NCI-H2081 treated with DMSO at 0.1 percent for 48 hours (cell line): Measurements from ENCODE around the gene RFC1.
"Not testable (repeated sequence)": the region's sequence is repeated elsewhere in the genome, so short reads cannot be mapped to it uniquely, and the experiment has no call there.

Experiments used
- DNase-seq: peaks from one replicate; lab custom pipeline; 2025; lab: John Stamatoyannopoulos, UW

The RFC1 gene, protein sequence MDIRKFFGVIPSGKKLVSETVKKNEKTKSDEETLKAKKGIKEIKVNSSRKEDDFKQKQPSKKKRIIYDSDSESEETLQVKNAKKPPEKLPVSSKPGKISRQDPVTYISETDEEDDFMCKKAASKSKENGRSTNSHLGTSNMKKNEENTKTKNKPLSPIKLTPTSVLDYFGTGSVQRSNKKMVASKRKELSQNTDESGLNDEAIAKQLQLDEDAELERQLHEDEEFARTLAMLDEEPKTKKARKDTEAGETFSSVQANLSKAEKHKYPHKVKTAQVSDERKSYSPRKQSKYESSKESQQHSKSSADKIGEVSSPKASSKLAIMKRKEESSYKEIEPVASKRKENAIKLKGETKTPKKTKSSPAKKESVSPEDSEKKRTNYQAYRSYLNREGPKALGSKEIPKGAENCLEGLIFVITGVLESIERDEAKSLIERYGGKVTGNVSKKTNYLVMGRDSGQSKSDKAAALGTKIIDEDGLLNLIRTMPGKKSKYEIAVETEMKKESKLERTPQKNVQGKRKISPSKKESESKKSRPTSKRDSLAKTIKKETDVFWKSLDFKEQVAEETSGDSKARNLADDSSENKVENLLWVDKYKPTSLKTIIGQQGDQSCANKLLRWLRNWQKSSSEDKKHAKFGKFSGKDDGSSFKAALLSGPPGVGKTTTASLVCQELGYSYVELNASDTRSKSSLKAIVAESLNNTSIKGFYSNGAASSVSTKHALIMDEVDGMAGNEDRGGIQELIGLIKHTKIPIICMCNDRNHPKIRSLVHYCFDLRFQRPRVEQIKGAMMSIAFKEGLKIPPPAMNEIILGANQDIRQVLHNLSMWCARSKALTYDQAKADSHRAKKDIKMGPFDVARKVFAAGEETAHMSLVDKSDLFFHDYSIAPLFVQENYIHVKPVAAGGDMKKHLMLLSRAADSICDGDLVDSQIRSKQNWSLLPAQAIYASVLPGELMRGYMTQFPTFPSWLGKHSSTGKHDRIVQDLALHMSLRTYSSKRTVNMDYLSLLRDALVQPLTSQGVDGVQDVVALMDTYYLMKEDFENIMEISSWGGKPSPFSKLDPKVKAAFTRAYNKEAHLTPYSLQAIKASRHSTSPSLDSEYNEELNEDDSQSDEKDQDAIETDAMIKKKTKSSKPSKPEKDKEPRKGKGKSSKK

DNA sequence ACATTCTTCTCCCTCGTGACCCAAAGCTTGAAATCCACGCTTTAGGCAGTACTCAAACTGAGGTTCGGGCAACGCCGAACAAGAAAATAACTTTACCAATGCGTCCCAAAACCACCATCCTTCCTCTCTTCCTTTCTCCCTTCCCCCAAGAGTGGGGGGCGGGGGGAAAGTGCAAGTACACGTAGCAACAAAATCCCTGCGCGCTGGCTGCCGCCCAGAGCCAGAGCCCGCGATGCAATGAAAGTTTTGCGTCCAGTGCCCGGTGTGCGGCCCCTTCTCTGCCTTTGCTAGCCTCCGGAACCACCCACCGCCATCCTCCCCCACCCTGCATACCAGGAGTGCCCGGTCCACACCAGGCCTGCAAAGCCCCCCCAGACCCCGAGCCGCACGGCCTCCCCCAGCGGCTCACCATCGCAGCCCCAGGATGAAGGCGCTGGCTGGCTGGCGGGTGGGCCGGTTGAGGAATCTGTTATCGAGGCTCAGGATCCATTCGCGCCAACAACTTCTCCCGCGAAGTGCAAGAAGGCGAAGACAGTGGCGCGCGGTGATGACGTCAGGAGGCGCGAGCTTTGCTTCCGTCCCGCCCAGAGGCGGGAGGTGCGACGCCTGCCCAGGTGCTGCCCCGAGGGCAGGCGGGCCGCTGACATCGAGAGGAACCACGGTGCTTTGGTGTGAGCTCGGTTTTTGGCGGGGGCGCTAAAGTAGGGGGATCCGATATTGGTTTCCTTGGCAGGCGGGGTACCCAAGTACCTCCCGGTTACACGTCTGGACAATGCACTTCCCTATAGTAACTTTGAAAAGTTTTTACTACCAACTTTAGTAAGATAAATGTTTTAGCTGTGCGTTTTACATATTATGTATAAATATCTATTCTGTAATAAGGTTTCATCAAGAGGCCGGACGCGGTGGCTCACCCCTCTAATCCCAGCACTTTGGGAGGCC lies at the start of gene RFC1:
RFC1 (minus strand) TSS at position 533 of the 942 bp plus-strand sequence; CDS start at position 412, 121 bp downstream.
- DNase-seq: peak; percentile 73

DNA sequence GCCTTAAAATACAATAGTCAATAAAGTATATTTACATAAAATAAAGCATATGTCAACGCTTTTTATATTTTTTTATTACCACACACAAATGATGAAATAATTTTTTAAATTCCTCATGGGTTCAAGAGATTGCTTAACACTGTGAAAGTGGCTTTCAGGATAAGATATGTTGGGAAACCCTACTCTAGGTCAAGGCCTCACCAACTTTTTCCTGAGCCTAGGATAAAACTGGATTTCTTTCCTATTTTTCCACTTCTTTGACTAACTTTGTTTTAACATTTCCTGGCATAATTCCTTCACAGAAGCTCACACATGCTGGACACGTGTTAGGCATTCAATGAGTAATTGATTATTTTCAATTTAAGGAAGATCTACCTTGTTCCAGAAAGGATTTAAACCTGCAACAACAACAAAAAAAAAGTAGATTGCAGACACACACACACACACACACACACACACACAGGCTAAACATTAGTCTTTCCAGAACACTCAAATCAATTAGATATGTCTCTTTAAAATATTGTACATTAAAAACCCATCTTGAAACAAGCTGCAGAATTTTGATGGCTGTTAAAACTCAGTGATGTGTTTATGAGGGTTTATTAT lies 49.6 kb upstream of the RFC1 start:
- no peak for DNase-seq

DNA sequence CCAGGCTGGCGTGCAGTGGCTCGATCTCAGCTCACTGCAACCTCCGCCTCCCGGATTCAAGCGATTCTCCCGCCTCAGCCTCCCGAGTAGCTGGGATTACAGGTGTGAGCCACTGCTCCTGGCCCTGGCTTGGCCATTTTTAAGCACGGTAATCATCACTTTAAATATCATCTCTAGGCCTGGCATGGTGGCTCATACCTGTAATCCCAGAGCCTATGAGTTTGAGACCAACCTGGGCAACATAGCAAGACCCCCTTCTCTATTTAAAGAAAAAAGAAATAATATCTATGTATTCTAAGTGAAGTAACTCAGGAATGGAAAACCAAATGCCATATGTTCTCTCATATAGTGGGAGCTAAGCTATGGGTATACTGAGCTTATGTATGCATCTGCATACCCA lies 45.4 kb upstream of the RFC1 start:
- not testable (repeated sequence) for DNase-seq

DNA sequence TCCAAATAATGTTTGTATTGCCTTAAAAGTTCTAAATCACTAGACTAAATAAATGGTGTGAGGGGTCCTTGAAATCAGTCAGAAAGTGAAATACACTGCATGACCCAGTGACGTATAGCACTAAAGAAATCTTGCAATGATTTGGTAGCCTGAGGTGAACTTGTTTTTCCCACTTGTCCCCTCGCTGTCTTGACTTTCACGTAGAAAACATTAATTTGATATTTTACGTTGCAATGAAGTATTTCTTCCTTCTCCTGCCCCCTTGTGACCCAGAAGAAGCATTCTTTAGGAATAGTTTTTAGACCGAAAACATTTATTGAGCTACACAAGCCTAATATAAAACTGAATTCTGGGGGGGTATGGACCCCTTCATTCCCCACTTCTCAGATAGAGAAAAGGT lies 44.3 kb upstream of the RFC1 start:
- no peak for DNase-seq

DNA sequence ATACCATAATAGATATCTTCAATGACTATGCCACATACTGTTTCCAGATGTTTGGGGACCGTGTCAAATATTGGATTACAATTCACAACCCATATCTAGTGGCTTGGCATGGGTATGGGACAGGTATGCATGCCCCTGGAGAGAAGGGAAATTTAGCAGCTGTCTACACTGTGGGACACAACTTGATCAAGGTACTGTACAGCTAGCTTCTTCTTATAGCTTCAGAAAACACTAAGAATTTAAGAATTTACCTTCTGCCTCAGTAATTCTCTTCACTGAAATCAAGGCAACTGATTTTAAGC lies 41.4 kb upstream of the RFC1 start:
- DNase-seq: no peak

- no peak for DNase-seq
Measured at GRCh38 chr4:39406763-39407583, 40.8 kb upstream of the RFC1 start, which contains the start of gene KLB. Gene KLB (plus strand): TSS chr4:39406930. CDS start chr4:39406950, 20 bp downstream.

DNA sequence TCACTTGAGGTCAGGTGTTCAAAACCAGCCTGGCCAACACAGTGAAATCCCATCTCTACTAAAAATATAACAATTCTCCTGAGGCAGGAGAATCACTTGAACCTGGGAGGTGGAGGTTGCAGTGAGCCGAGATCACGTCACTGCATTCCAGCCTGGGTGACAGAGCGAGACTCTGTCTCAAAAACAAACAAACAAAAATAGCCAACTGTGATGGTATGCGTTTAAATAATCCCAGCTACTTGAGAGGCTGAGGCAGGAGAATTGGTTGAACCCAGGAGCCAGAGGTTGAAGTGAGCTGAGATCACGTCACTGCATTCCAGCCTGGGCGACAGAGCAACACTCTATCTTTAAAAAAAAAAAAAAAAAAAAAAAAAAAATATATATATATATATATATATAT lies 35.5 kb upstream of the RFC1 start:
- not testable (repeated sequence) for DNase-seq

DNA sequence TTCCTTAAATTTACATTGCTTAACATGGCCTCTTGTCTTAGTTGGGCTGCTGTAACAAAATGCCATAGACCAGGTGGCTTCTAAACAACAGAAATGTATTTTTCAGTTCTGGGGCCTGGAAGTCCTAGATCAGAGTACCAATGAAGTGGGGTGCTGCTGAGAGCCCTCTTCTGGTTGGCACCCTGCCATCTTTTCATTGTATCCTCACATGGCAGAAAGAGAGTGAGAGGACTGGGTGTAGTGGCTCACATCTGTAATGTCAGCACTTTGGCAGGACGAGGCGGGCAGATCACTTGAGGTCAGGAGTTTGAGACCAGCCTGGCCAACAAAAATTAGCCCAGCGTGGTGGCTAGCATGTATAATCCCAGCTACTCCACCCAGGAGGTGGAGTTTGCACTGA lies 28.5 kb upstream of the RFC1 start:
- no peak for DNase-seq

GRCh38 chr4:39390603-39391002 lies 24.4 kb upstream of the RFC1 start:
- no peak for DNase-seq

DNA sequence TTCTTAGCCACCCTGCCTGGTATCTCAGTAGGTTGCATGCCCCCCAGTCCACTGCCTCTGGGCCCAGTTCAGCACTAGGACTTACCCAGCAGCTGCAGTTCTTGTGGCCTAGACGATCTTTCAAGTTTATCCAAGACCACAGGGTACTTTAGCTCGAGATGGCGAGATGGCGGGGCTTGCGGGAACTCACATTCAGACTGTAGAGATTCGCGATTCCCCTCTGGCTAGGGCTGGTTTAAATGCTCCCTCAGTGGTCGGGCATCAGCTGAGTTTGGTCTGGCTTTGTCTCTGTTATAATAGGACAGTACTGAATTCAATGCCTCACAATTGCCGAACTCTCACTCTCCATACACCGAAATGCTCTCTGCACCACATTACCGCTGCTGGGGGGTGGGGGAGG lies 18.4 kb upstream of the RFC1 start:
- no peak for DNase-seq

DNA sequence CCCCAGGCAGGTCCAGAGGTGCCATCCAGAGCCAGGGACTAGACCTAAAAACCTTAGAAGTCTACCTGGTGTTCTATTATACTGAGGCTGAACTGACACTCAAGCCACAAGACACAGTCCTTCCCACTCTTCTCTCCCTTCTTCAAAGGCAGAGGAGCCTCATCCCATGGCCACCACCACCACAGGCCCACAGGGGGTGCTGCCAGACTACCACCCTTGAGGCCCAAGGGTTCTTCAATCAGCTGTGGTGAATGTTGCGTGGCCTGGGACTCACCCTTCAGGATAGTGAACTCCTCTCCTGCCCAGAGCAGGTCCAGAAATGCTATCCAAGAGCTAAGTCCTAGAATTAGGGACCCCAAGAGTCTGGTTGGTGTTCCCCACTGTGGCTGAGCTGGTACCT lies 17.5 kb upstream of the RFC1 start:
- DNase-seq: no peak

- DNase-seq: no peak
Measured at GRCh38 chr4:39375478-39375877, 9.3 kb upstream of the RFC1 start.

GRCh38 chr4:39371209-39371608 lies 5.0 kb upstream of the RFC1 start:
- not testable (repeated sequence) for DNase-seq

GRCh38 chr4:39369301-39369700 lies 3.1 kb upstream of the RFC1 start:
- DNase-seq: no peak

- no peak for DNase-seq
Measured at GRCh38 chr4:39367166-39367565, 1.0 kb upstream of the RFC1 start.

DNA sequence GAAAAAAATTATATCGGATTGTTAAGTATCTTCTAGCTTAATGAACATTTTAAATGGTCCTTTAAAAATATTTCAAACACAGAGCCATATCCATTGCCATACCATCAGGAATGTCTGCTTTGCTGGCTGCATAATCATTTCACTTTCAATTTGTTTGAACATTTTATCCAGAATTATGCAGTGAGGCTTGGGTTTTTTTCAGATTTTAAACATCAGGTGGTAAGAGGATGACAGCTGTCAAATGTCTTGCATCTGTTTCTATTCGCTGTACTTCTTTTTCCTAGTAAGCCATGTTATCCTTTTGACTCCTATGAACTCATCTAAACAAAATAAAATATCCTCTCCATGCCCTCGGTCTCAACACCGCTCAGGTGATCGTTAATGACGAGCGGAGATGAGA lies 802 bp downstream of the RFC1 start:
- no peak for DNase-seq

DNA sequence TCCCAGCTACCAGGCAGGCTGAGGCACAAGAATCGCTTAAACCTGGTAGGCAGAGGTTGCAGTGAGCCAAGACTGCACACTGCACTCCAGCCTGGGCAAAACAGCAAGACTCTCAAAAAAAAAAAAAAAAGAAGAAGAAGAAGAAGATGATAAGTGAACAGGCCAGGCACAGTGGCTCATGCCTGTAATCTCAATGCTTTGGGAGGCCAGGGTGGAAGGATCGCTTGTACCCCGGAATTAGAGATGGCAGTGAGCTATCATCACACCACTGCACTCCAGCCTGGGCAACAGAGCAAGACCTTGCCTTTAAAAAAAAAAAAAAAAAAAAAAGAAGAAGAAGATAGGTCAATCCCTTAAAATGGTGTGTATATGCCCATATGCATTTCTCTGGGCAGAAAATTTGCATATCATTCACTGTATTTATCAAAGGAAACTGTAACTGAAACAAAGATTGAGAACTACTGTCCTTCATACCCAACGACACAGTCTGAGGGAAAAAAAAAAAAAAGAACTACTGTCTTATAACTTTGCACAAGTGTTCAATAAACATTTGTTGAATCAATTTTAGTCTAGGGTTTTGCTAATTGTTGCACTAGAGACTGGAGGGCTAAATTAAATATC lies 2.3 kb downstream of the RFC1 start:
- DNase-seq: no peak

- no peak for DNase-seq
Measured at GRCh38 chr4:39362827-39363226, 3.3 kb downstream of the RFC1 start.

DNA sequence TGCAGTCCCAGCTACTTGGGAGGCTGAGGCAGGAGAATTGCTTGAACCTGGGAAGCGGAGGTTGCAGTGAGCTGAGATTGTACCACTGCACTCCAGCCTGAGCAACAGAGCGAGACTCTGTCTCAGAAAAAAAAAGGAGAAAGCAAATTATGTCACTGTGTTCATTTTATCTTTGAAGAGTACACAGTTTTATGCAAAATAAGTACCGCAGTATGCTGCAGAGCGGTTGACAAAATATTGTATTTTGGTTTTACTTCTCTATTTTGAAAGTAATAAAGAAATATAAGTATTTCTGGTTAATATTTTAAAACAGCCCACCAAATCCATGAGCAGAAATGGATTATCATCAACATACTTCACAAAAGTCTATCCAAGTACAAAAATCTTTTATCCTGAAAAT lies 5.6 kb downstream of the RFC1 start:
- DNase-seq: not testable (repeated sequence)

DNA sequence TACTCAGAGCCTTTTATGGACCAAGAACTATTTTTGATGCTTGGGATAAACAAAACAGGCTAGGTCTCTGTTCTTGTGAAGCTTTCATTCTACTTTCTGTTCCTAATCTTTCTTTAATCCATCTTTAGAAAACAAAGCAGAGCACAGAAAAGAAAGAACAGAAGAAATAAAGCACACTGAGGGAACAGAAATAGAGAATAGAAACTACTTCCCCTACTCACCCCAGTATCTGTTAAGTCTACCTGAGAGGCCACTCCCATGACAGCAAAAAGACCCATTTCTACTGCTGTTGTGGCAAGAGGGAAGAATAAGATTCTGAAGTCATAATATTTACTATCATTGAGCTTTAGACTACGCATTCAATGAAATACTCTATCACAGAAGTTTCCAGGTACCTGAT lies 9.2 kb downstream of the RFC1 start:
- DNase-seq: no peak
